Adrenal gland (tissue), 5 donors: Measurements from ENCODE around the gene CAMK4.

Source experiments
- CTCF ChIP-seq, 6 experiments: fragments of 450-650 bp in 4 of 6; fragments of 200-600 bp in 2 of 6; sonication (generic) in 1 of 6; IDR thresholded peaks; 1 replicate in 5 of 6; 2 replicates in 1 of 6; pipeline versions ENCODE4 v1.5.1 to v1.8.0; 2016 to 2021; ENCODE audit warnings: antibody characterized with exemption in 6 of 6, mild to moderate bottlenecking in 2 of 6, moderate library complexity in 1 of 6
- POLR2A ChIP-seq, 2 donors: fragments of 450-650 bp; IDR thresholded peaks; one replicate each; pipeline ENCODE4 v1.6.1; 2017; ENCODE audit warnings: antibody characterized with exemption in 2 of 2, mild to moderate bottlenecking in 2 of 2, moderate library complexity in 1 of 2
- donor health status: DM: no; HTN: no; CAD: no.

- TF ChIP-seq CTCF (IDR thresholded peaks at IDR 0.05): no peak
- TF ChIP-seq POLR2A (IDR thresholded peaks at IDR 0.05): no peak
Measured at GRCh38 chr5:111379391-111379816, 155.2 kb downstream of the CAMK4 start.
